KMS-11 (cell line): Measurements from ENCODE around the gene NTN4.

ENCODE experiments used
- H2AFZ ChIP-seq: fragments of 200-600 bp; sonication (generic); 2 replicates; pipeline ENCODE4 v1.6.1; 2016; ENCODE audit warnings: antibody characterized with exemption, mixed run types, low read depth
- H3K27ac ChIP-seq: fragments of 200-600 bp; sonication (generic); 2 replicates; pipeline ENCODE4 v1.6.1; 2016; ENCODE audit warnings: mild to moderate bottlenecking, mixed run types
- H3K27me3 ChIP-seq: fragments of 200-600 bp; sonication (generic); 2 replicates; pipeline ENCODE4 v1.6.1; 2017; ENCODE audit warnings: mild to moderate bottlenecking, low read depth, mixed run types, moderate library complexity; ENCODE audit not compliant: insufficient read depth
- H3K36me3 ChIP-seq: fragments of 200-600 bp; sonication (generic); 2 replicates; pipeline ENCODE4 v1.6.1; 2017; ENCODE audit warnings: mild to moderate bottlenecking, mixed run types; ENCODE audit not compliant: insufficient read depth
- H3K4me1 ChIP-seq: fragments of 200-600 bp; sonication (generic); 2 replicates; pipeline ENCODE4 v1.6.1; 2016; ENCODE audit warnings: mild to moderate bottlenecking, low read depth, mixed run types; ENCODE audit not compliant: poor library complexity, severe bottlenecking
- H3K4me2 ChIP-seq: fragments of 200-600 bp; sonication (generic); 2 replicates; pipeline ENCODE4 v1.7.0; 2016; ENCODE audit warnings: mild to moderate bottlenecking, mixed run types
- H3K4me3 ChIP-seq: fragments of 200-600 bp; sonication (generic); IDR thresholded peaks from 2 replicates; pipeline ENCODE4 v1.6.1; 2017; ENCODE audit warnings: low read depth, low read length, mixed read lengths; ENCODE audit not compliant: insufficient read depth
- H3K79me2 ChIP-seq: fragments of 200-600 bp; sonication (generic); 2 replicates; pipeline ENCODE4 v1.6.1; 2016; ENCODE audit warnings: low read depth, mixed run types; ENCODE audit not compliant: insufficient read depth
- H3K9ac ChIP-seq: fragments of 200-600 bp; sonication (generic); 2 replicates; pipeline ENCODE4 v1.6.1; 2016; ENCODE audit warnings: mild to moderate bottlenecking, mixed run types
- H4K20me1 ChIP-seq: fragments of 200-600 bp; sonication (generic); 2 replicates; pipeline ENCODE4 v1.6.1; 2016; ENCODE audit warnings: mild to moderate bottlenecking, mixed run types; ENCODE audit not compliant: insufficient read depth
- TF ChIP-seq, protein P1 (sequence below): fragments of 200-600 bp; sonication (generic); conservative IDR thresholded peaks from 2 replicates; pipeline ENCODE4 v1.6.1; 2017; ENCODE audit warnings: low read depth, mild to moderate bottlenecking, antibody characterized with exemption, low read length, moderate library complexity, mixed read lengths

The NTN4 gene

GRCh38 chr12:95642583-95642982 is 148.0 kb downstream of the NTN4 start:
- TF ChIP-seq, protein P1, sequence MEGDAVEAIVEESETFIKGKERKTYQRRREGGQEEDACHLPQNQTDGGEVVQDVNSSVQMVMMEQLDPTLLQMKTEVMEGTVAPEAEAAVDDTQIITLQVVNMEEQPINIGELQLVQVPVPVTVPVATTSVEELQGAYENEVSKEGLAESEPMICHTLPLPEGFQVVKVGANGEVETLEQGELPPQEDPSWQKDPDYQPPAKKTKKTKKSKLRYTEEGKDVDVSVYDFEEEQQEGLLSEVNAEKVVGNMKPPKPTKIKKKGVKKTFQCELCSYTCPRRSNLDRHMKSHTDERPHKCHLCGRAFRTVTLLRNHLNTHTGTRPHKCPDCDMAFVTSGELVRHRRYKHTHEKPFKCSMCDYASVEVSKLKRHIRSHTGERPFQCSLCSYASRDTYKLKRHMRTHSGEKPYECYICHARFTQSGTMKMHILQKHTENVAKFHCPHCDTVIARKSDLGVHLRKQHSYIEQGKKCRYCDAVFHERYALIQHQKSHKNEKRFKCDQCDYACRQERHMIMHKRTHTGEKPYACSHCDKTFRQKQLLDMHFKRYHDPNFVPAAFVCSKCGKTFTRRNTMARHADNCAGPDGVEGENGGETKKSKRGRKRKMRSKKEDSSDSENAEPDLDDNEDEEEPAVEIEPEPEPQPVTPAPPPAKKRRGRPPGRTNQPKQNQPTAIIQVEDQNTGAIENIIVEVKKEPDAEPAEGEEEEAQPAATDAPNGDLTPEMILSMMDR: no peak
- Histone ChIP-seq H3K27me3 (no peaks in the 10 kb centered on the region), H2AFZ (no peak overlapping the region), H3K4me3 (no peak overlapping the region), H3K9ac (no peak overlapping the region), H3K79me2 (no peaks in the 10 kb centered on the region), H3K36me3 (no peaks in the 10 kb centered on the region), H4K20me1 (no peaks in the 10 kb centered on the region), H3K4me1 (no peaks in the 10 kb centered on the region), H3K27ac (no peak overlapping the region), H3K4me2 (no peak overlapping the region)

DNA sequence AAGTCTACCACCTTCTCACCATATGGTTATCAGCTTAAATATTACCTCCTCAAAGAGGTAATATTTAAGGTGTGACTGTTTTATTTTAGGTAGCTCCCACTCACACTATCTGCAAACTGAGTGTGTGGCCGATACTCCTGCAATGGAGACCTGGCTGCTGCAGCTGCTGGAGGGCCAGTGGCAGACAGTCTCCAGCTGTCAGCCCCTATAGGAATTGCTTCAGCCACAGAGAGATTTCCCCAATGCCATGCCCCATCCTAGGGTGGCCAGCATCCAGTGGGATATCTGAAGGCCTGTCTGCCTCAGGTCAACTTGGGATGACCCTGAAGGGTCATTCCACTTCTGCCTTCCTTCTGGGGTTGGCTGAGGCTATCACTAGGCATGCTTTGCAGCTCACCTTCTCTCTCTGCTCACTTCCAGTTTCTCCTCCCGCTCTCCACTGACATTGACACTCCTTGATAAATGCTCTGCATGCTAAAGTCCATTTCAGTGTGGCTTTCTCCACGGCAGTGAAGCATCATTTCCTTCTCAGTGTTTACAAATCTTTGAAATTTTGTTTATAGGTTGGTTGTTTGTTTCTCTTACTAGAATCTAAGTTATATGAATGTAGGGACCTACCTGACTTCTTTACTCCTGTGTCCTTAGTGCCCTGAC is 149.1 kb downstream of the NTN4 start:
- no peak overlapping the region for H3K4me2 ChIP-seq
- H3K79me2 ChIP-seq: no peaks in the 10 kb centered on the region
- no peak overlapping the region for H3K4me3 ChIP-seq
- H3K4me1 ChIP-seq: no peaks in the 10 kb centered on the region
- H3K36me3 ChIP-seq: no peaks in the 10 kb centered on the region
- H3K27me3 ChIP-seq: no peaks in the 10 kb centered on the region
- TF ChIP-seq, protein P1: no peak
- no peaks in the 10 kb centered on the region for H4K20me1 ChIP-seq
- H2AFZ ChIP-seq: no peak overlapping the region
- H3K9ac ChIP-seq: no peak overlapping the region
- H3K27ac ChIP-seq: no peak overlapping the region

GRCh38 chr12:95640516-95640915 is 150.0 kb downstream of the NTN4 start:
- no peak overlapping the region for H3K4me2 ChIP-seq
- H3K36me3 ChIP-seq: no peaks in the 10 kb centered on the region
- no peaks in the 10 kb centered on the region for H4K20me1 ChIP-seq
- H3K27ac ChIP-seq: no peak overlapping the region
- no peak overlapping the region for H3K4me3 ChIP-seq
- H2AFZ ChIP-seq: no peak overlapping the region
- no peak overlapping the region for H3K9ac ChIP-seq
- H3K4me1 ChIP-seq: no peaks in the 10 kb centered on the region
- no peaks in the 10 kb centered on the region for H3K27me3 ChIP-seq
- no peaks in the 10 kb centered on the region for H3K79me2 ChIP-seq
- TF ChIP-seq, protein P1: no peak

DNA sequence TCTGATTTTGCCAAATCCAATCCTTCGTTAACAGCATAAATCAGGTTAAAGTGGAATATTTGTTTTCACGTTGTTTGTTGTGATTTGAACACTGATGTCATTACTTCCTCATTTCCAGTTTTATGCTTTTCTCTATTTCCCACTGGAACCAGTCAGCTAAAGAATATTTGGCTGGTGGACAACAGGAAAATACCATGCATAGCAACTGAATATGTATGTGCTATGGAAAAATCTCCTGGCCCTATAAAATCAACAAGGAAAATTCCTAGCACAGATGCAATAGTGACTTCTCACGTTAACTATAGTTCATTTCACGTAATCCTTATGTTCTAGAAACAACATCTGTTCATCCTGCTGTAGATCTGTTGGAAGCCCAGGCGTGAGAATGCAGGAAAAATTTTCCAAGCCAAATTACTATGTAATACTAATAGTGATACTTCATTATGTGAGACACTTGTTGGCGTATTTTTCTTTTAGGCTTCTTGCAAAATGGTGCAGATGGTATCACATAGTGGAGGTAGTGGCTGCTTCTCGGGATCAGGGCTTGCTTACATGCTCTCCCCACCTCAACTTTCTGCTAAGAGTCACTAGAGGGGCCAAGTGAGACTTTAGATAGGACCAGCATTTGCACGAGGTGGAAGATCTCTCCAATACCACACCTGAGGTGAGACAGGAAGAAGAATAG is 153.0 kb downstream of the NTN4 start:
- H3K4me3 ChIP-seq: no peak overlapping the region
- H2AFZ ChIP-seq: no peak overlapping the region
- no peaks in the 10 kb centered on the region for H3K27me3 ChIP-seq
- no peak overlapping the region for H3K9ac ChIP-seq
- no peaks in the 10 kb centered on the region for H3K36me3 ChIP-seq
- H3K4me1 ChIP-seq: peaks cover 10% of the 10 kb centered on the region
- no peak overlapping the region for H3K27ac ChIP-seq
- no peaks in the 10 kb centered on the region for H3K79me2 ChIP-seq
- TF ChIP-seq, protein P1: no peak
- no peaks in the 10 kb centered on the region for H4K20me1 ChIP-seq
- no peak overlapping the region for H3K4me2 ChIP-seq
